ENCODE measurements around the gene GUSB. TPM values are rescaled to one million over a fixed set of nuclear protein-coding genes. Genes with fewer than 3 reads are reported as not detected.

The GUSB gene
- total and polyA plus RNA-seq, 10 of the 15 experiments (the other 5 are each of a cell fraction or from before 2014, with no cell fraction given), result 9.8 to 71.2 (median 45.4) TPM

GRCh38 chr7:65981965-65982792 lies at the start of gene GUSB (continued):
- TF ChIP-seq USF2 (IDR thresholded peaks at IDR 0.05; ENCODE audit: borderline replicate concordance, low read depth, low read length) (peak; percentile 51), CBFB (IDR thresholded peaks at IDR 0.05; ENCODE audit: low read depth) (0 out of 2 replicates have a peak, but pooled peaks have one; percentile 17), ZBED1 (IDR thresholded peaks at IDR 0.05; ENCODE audit: borderline replicate concordance) (no peak), POLR2AphosphoS5 (IDR thresholded peaks at IDR 0.05; ENCODE audit: low read length) (peak; percentile 69; the same call in 1 of the 2 replicates), TCF12 (IDR thresholded peaks at IDR 0.05; ENCODE audit: low read depth, low read length) (0 out of 2 replicates have a peak, but pooled peaks have one; percentile 44), TBL1XR1 (IDR thresholded peaks at IDR 0.05; ENCODE audit: low read depth, low read length) (peak; percentile 47; the same call in 1 of the 2 replicates), STAT3 (IDR thresholded peaks at IDR 0.05; ENCODE audit: low read depth, low read length) (no peak), BACH1 (IDR thresholded peaks at IDR 0.05; ENCODE audit: borderline replicate concordance) (peak; percentile 78), SMAD1 (IDR thresholded peaks at IDR 0.05; ENCODE audit: low read depth, partially characterized antibody) (no peak), YBX1 (IDR thresholded peaks at IDR 0.05) (no peak), HDGF (IDR thresholded peaks at IDR 0.05) (no peak; the same call in 1 of the 2 replicates), MEF2B (IDR thresholded peaks at IDR 0.05; ENCODE audit: partially characterized antibody, poor library complexity, severe bottlenecking) (peak; percentile 54), ESRRA (IDR thresholded peaks at IDR 0.05; ENCODE audit: low read length) (no peak), SP1 (IDR thresholded peaks at IDR 0.05; ENCODE audit: low read depth, low read length) (peak; percentile 82), JUNB (IDR thresholded peaks at IDR 0.05) (no peak)
- TF ChIP-seq, protein P1, sequence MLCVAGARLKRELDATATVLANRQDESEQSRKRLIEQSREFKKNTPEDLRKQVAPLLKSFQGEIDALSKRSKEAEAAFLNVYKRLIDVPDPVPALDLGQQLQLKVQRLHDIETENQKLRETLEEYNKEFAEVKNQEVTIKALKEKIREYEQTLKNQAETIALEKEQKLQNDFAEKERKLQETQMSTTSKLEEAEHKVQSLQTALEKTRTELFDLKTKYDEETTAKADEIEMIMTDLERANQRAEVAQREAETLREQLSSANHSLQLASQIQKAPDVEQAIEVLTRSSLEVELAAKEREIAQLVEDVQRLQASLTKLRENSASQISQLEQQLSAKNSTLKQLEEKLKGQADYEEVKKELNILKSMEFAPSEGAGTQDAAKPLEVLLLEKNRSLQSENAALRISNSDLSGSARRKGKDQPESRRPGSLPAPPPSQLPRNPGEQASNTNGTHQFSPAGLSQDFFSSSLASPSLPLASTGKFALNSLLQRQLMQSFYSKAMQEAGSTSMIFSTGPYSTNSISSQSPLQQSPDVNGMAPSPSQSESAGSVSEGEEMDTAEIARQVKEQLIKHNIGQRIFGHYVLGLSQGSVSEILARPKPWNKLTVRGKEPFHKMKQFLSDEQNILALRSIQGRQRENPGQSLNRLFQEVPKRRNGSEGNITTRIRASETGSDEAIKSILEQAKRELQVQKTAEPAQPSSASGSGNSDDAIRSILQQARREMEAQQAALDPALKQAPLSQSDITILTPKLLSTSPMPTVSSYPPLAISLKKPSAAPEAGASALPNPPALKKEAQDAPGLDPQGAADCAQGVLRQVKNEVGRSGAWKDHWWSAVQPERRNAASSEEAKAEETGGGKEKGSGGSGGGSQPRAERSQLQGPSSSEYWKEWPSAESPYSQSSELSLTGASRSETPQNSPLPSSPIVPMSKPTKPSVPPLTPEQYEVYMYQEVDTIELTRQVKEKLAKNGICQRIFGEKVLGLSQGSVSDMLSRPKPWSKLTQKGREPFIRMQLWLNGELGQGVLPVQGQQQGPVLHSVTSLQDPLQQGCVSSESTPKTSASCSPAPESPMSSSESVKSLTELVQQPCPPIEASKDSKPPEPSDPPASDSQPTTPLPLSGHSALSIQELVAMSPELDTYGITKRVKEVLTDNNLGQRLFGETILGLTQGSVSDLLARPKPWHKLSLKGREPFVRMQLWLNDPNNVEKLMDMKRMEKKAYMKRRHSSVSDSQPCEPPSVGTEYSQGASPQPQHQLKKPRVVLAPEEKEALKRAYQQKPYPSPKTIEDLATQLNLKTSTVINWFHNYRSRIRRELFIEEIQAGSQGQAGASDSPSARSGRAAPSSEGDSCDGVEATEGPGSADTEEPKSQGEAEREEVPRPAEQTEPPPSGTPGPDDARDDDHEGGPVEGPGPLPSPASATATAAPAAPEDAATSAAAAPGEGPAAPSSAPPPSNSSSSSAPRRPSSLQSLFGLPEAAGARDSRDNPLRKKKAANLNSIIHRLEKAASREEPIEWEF (IDR thresholded peaks at IDR 0.05; ENCODE audit: insufficient replicate concordance, low read depth, low read length), result no peak
- TF ChIP-seq, protein P2, sequence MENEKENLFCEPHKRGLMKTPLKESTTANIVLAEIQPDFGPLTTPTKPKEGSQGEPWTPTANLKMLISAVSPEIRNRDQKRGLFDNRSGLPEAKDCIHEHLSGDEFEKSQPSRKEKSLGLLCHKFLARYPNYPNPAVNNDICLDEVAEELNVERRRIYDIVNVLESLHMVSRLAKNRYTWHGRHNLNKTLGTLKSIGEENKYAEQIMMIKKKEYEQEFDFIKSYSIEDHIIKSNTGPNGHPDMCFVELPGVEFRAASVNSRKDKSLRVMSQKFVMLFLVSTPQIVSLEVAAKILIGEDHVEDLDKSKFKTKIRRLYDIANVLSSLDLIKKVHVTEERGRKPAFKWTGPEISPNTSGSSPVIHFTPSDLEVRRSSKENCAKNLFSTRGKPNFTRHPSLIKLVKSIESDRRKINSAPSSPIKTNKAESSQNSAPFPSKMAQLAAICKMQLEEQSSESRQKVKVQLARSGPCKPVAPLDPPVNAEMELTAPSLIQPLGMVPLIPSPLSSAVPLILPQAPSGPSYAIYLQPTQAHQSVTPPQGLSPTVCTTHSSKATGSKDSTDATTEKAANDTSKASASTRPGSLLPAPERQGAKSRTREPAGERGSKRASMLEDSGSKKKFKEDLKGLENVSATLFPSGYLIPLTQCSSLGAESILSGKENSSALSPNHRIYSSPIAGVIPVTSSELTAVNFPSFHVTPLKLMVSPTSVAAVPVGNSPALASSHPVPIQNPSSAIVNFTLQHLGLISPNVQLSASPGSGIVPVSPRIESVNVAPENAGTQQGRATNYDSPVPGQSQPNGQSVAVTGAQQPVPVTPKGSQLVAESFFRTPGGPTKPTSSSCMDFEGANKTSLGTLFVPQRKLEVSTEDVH (IDR thresholded peaks at IDR 0.05; ENCODE audit: low read depth, partially characterized antibody), result peak; percentile 95
- TF ChIP-seq, protein P3, sequence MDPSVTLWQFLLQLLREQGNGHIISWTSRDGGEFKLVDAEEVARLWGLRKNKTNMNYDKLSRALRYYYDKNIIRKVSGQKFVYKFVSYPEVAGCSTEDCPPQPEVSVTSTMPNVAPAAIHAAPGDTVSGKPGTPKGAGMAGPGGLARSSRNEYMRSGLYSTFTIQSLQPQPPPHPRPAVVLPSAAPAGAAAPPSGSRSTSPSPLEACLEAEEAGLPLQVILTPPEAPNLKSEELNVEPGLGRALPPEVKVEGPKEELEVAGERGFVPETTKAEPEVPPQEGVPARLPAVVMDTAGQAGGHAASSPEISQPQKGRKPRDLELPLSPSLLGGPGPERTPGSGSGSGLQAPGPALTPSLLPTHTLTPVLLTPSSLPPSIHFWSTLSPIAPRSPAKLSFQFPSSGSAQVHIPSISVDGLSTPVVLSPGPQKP (IDR thresholded peaks at IDR 0.05; ENCODE audit: low read depth, low read length), result peak; percentile 34; the same call in 1 of the 2 replicates
- TF ChIP-seq, protein P4, sequence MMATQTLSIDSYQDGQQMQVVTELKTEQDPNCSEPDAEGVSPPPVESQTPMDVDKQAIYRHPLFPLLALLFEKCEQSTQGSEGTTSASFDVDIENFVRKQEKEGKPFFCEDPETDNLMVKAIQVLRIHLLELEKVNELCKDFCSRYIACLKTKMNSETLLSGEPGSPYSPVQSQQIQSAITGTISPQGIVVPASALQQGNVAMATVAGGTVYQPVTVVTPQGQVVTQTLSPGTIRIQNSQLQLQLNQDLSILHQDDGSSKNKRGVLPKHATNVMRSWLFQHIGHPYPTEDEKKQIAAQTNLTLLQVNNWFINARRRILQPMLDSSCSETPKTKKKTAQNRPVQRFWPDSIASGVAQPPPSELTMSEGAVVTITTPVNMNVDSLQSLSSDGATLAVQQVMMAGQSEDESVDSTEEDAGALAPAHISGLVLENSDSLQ (IDR thresholded peaks at IDR 0.05), result no peak

Measured in GM12878 (cell line).